ENCODE data around the gene ASAP2.

ASAP2 gene

GRCh38 chr2:9192712-9193111 lies 13.9 kb upstream of the ASAP2 start:
- Histone ChIP-seq H3K27ac (no peak overlapping the region), H3K36me3 (ENCODE audit: insufficient read depth, low read length) (no peaks in the 10 kb centered on the region), H3K9me3 (ENCODE audit: low read depth, low read length) (no peaks in the 10 kb centered on the region), H3K4me3 (no peak overlapping the region), H3K9ac (ENCODE audit: insufficient read length) (no peak overlapping the region)
- no peak for TF ChIP-seq POLR2AphosphoS5 (IDR thresholded peaks at IDR 0.05; ENCODE audit: borderline replicate concordance, low read depth, low read length)
- TF ChIP-seq EZH2 (IDR thresholded peaks at IDR 0.05) = no peak
- no peak for TF ChIP-seq FOXP2 (optimal IDR thresholded peaks at IDR 0.05; ENCODE audit: control extremely low read depth, extremely low read length, insufficient read depth)
- DNase-seq (ENCODE audit: low read depth, low spot score) = no peak

GRCh38 chr2:9194352-9194751 lies 12.3 kb upstream of the ASAP2 start:
- H3K9me3 ChIP-seq (ENCODE audit: low read depth, low read length) = no peaks in the 10 kb centered on the region
- no peak overlapping the region for H3K9ac ChIP-seq (ENCODE audit: insufficient read length)
- TF ChIP-seq POLR2AphosphoS5 (IDR thresholded peaks at IDR 0.05; ENCODE audit: borderline replicate concordance, low read depth, low read length) (no peak), EZH2 (IDR thresholded peaks at IDR 0.05) (no peak), FOXP2 (optimal IDR thresholded peaks at IDR 0.05; ENCODE audit: control extremely low read depth, extremely low read length, insufficient read depth) (no peak)
- H3K4me3 ChIP-seq = no peak overlapping the region
- H3K36me3 ChIP-seq (ENCODE audit: insufficient read depth, low read length) = no peaks in the 10 kb centered on the region
- H3K27ac ChIP-seq = no peak overlapping the region
- DNase-seq (ENCODE audit: low read depth, low spot score) = no peak

DNA sequence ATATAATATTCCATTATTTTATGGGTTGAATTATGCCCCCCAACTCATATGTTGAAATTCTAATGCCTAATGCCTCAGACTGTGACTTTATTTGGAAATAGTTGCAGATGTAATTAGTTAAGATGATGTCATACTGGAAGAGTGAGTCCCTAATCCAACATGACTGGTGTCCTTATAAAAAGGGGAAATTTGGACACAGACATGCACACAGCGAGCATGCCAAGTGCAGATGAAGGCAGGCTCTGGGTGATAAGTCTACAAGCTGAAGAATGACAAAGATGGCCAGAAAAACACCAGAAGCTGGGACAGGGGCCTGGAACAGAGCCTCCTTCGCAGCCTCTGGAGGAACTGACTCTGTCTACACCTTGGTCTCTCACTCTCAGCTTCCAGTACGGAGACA lies 10.0 kb upstream of the ASAP2 start:
- no peak for DNase-seq (ENCODE audit: low read depth, low spot score)
- Histone ChIP-seq H3K36me3 (ENCODE audit: insufficient read depth, low read length) (no peaks in the 10 kb centered on the region), H3K4me3 (no peak overlapping the region), H3K27ac (no peak overlapping the region), H3K9me3 (ENCODE audit: low read depth, low read length) (no peaks in the 10 kb centered on the region), H3K9ac (ENCODE audit: insufficient read length) (no peak overlapping the region)
- TF ChIP-seq POLR2AphosphoS5 (IDR thresholded peaks at IDR 0.05; ENCODE audit: borderline replicate concordance, low read depth, low read length) = no peak

DNA sequence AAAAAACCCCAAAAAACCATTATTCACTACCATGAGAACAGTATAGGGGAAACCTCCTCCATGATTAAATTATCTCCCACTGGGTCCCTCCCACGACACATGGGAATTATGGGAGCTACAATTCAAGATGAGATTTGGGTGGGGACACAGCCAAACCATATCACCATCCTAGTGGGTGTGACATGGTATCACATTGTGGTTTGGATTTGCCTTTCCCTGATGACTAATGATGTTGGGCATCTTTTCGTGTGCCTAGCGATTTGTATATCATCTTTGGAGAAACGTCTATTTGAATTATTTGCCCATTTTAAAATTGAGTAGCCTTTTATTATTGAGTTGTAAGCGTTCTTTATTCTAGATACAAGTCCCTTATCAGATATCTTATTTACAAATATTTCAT lies 8.7 kb upstream of the ASAP2 start:
- Histone ChIP-seq H3K4me3 (no peak overlapping the region), H3K9ac (ENCODE audit: insufficient read length) (no peak overlapping the region), H3K36me3 (ENCODE audit: insufficient read depth, low read length) (no peaks in the 10 kb centered on the region), H3K27ac (no peak overlapping the region), H3K9me3 (ENCODE audit: low read depth, low read length) (no peaks in the 10 kb centered on the region)
- DNase-seq (ENCODE audit: low read depth, low spot score) = no peak
- no peak for TF ChIP-seq EZH2 (IDR thresholded peaks at IDR 0.05)
- no peak for TF ChIP-seq POLR2AphosphoS5 (IDR thresholded peaks at IDR 0.05; ENCODE audit: borderline replicate concordance, low read depth, low read length)
- TF ChIP-seq FOXP2 (optimal IDR thresholded peaks at IDR 0.05; ENCODE audit: control extremely low read depth, extremely low read length, insufficient read depth) = no peak

DNA sequence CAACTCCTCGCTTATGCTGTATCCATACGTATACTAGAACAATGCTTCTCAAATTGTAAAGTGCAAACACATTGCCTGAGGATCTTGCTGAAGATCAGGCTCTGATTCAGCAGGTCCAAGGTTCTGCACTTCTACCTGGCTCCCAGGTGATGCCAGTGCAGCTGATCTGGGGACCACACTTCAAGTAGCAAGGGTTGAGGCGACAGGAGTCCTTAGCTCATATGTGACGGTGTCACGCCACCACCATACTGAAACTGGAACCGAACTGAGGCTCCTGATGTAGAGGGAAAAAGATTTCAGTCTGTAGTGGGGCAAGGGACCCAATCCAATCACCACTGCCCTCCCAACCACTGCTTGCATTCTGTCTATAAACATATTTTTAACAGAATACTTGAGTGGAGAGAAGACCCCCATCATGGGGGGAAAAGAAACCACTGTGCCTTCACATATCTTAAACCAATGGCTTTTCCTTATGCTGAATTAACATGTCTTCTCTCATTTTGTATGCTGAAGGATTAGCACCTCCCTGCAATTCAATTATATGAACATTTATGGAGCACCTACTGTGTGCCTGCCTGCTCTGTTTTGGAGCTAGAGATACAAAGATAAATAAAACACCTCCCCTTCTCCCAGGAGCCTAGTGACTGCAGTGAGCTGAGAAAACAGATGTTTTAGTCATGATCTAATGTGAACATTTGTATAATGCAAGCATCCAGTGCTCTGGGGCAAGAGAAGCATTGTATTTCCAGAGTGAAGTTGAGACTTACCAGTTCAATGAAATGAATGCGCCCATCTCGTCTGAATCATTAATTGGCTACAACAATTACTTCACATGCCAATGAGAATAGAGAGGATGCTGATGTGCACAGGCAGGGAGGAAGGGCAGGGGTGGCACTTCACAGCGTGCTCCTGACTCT lies 6.6 kb upstream of the ASAP2 start:
- H3K36me3 ChIP-seq (ENCODE audit: insufficient read depth, low read length) = no peaks in the 10 kb centered on the region
- DNase-seq (ENCODE audit: low read depth, low spot score) = no peak
- H3K9ac ChIP-seq (ENCODE audit: insufficient read length) = no peak overlapping the region
- H3K27ac ChIP-seq = no peak overlapping the region
- H3K4me3 ChIP-seq = no peak overlapping the region
- no peak for TF ChIP-seq EZH2 (IDR thresholded peaks at IDR 0.05)
- H3K9me3 ChIP-seq (ENCODE audit: low read depth, low read length) = no peaks in the 10 kb centered on the region

GRCh38 chr2:9200633-9201015 lies 6.0 kb upstream of the ASAP2 start:
- Histone ChIP-seq H3K36me3 (ENCODE audit: insufficient read depth, low read length) (no peaks in the 10 kb centered on the region), H3K4me3 (no peak overlapping the region), H3K9ac (ENCODE audit: insufficient read length) (no peak overlapping the region), H3K27ac (no peak overlapping the region), H3K9me3 (ENCODE audit: low read depth, low read length) (no peaks in the 10 kb centered on the region)
- no peak for TF ChIP-seq POLR2AphosphoS5 (IDR thresholded peaks at IDR 0.05; ENCODE audit: borderline replicate concordance, low read depth, low read length)
- DNase-seq (ENCODE audit: low read depth, low spot score) = no peak

DNA sequence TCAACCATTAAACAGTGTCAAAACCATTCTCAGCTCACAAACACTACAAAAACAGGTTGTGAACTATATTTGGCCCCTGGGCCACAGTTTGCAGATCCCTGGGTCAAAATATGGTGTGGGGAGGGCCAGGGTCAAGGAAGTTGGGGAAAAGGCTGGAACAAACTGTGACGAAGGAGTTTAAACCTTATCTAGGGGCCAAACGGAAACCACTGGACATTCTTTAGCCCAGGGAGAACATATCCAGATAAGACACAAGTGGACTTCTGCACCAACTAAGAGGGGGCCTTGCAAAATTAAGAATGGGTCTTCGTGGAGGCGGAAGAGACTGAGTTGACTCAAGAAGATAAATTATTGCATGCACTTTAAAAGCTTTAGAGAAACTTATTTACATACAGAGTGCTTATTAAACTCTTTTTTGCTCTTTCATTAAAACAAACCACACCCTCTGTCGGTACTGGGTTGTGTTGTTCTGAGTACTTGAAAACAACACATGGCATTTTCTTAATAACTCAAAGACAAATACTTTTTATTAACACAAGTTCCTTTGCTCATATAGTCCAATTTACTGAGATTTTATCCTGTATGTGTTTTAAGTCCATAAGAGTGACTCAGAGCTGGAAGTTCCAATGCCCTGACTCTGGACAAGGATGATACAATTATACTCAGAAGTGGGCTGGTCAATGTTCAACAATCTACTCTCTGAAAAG lies 5.3 kb upstream of the ASAP2 start:
- Histone ChIP-seq H3K4me3 (no peak overlapping the region), H3K36me3 (ENCODE audit: insufficient read depth, low read length) (no peaks in the 10 kb centered on the region), H3K27ac (no peak overlapping the region), H3K9ac (ENCODE audit: insufficient read length) (no peak overlapping the region), H3K9me3 (ENCODE audit: low read depth, low read length) (no peaks in the 10 kb centered on the region)
- no peak for DNase-seq (ENCODE audit: low read depth, low spot score)
- TF ChIP-seq FOXP2 (optimal IDR thresholded peaks at IDR 0.05; ENCODE audit: control extremely low read depth, extremely low read length, insufficient read depth) = no peak
- no peak for TF ChIP-seq POLR2AphosphoS5 (IDR thresholded peaks at IDR 0.05; ENCODE audit: borderline replicate concordance, low read depth, low read length)

- no peak for DNase-seq (ENCODE audit: low read depth, low spot score)
- TF ChIP-seq POLR2AphosphoS5 (IDR thresholded peaks at IDR 0.05; ENCODE audit: borderline replicate concordance, low read depth, low read length) (no peak), FOXP2 (optimal IDR thresholded peaks at IDR 0.05; ENCODE audit: control extremely low read depth, extremely low read length, insufficient read depth) (no peak), EZH2 (IDR thresholded peaks at IDR 0.05) (no peak)
- Histone ChIP-seq H3K4me3 (no peak overlapping the region), H3K9ac (ENCODE audit: insufficient read length) (no peak overlapping the region), H3K27ac (no peak overlapping the region), H3K9me3 (ENCODE audit: low read depth, low read length) (no peaks in the 10 kb centered on the region), H3K36me3 (ENCODE audit: insufficient read depth, low read length) (no peaks in the 10 kb centered on the region)
Observed at GRCh38 chr2:9203006-9203405, 3.6 kb upstream of the ASAP2 start.

GRCh38 chr2:9203876-9204275 lies 2.7 kb upstream of the ASAP2 start:
- H3K4me3 ChIP-seq = no peak overlapping the region
- no peak overlapping the region for H3K27ac ChIP-seq
- no peak for DNase-seq (ENCODE audit: low read depth, low spot score)
- TF ChIP-seq EZH2 (IDR thresholded peaks at IDR 0.05) = no peak
- TF ChIP-seq FOXP2 (optimal IDR thresholded peaks at IDR 0.05; ENCODE audit: control extremely low read depth, extremely low read length, insufficient read depth) = no peak
- TF ChIP-seq POLR2AphosphoS5 (IDR thresholded peaks at IDR 0.05; ENCODE audit: borderline replicate concordance, low read depth, low read length) = no peak
- H3K9ac ChIP-seq (ENCODE audit: insufficient read length) = no peak overlapping the region
- H3K36me3 ChIP-seq (ENCODE audit: insufficient read depth, low read length) = no peaks in the 10 kb centered on the region
- H3K9me3 ChIP-seq (ENCODE audit: low read depth, low read length) = no peaks in the 10 kb centered on the region

Data from SK-N-MC (cell line).